IPS-15b (cell line): Measurements from ENCODE around the gene CTDSPL.

Experiments
- H3K27me3 ChIP-seq: one replicate; pipeline ENCODE4 v1.6.1; 2013; ENCODE audit warnings: low read length; ENCODE audit not compliant: control insufficient read depth, insufficient read depth
- H3K36me3 ChIP-seq: one replicate; pipeline ENCODE4 v1.6.1; 2013; ENCODE audit warnings: low read length; ENCODE audit not compliant: control insufficient read depth, insufficient read depth
- H3K4me1 ChIP-seq: one replicate; pipeline ENCODE4 v1.6.1; 2013; ENCODE audit warnings: mild to moderate bottlenecking, low read length; ENCODE audit not compliant: control insufficient read depth, insufficient read depth
- H3K4me3 ChIP-seq: one replicate; pipeline ENCODE4 v1.5.1; 2013; ENCODE audit warnings: low read depth, low read length
- H3K9ac ChIP-seq: one replicate; pipeline ENCODE4 v1.6.1; 2013; ENCODE audit warnings: low read depth, mild to moderate bottlenecking, low read length
- H3K9me3 ChIP-seq: one replicate; pipeline ENCODE4 v1.6.1; 2013; ENCODE audit warnings: mild to moderate bottlenecking, low read length; ENCODE audit not compliant: control insufficient read depth, insufficient read depth

The CTDSPL gene

GRCh38 chr3:37898424-37898823 lies 36.7 kb downstream of the CTDSPL start:
- H3K4me3 ChIP-seq, result no peak overlapping the region
- H3K9ac ChIP-seq, result no peak overlapping the region
- H3K4me1 ChIP-seq, result no peaks in the 10 kb centered on the region
- H3K9me3 ChIP-seq, result no peaks in the 10 kb centered on the region
- no peaks in the 10 kb centered on the region for H3K36me3 ChIP-seq
- no peaks in the 10 kb centered on the region for H3K27me3 ChIP-seq

- Histone ChIP-seq H3K36me3 (no peaks in the 10 kb centered on the region), H3K9me3 (no peaks in the 10 kb centered on the region), H3K4me3 (no peak overlapping the region), H3K27me3 (no peaks in the 10 kb centered on the region), H3K4me1 (no peaks in the 10 kb centered on the region), H3K9ac (no peak overlapping the region)
Observed at GRCh38 chr3:37899101-37899707, 37.5 kb downstream of the CTDSPL start.

GRCh38 chr3:37899711-37900306 lies 38.1 kb downstream of the CTDSPL start:
- H3K4me3 ChIP-seq, result no peak overlapping the region
- no peaks in the 10 kb centered on the region for H3K9me3 ChIP-seq
- no peak overlapping the region for H3K9ac ChIP-seq
- no peaks in the 10 kb centered on the region for H3K36me3 ChIP-seq
- H3K27me3 ChIP-seq, result no peaks in the 10 kb centered on the region
- H3K4me1 ChIP-seq, result peaks cover 3% of the 10 kb centered on the region

GRCh38 chr3:37901721-37902120 lies 40.0 kb downstream of the CTDSPL start:
- Histone ChIP-seq H3K27me3 (no peaks in the 10 kb centered on the region), H3K4me1 (peaks cover 8% of the 10 kb centered on the region), H3K9ac (no peak overlapping the region), H3K4me3 (no peak overlapping the region), H3K36me3 (no peaks in the 10 kb centered on the region), H3K9me3 (no peaks in the 10 kb centered on the region)

GRCh38 chr3:37902674-37903073 lies 41.0 kb downstream of the CTDSPL start:
- Histone ChIP-seq H3K27me3 (no peaks in the 10 kb centered on the region), H3K36me3 (no peaks in the 10 kb centered on the region), H3K9ac (no peak overlapping the region), H3K4me1 (peaks cover 8% of the 10 kb centered on the region), H3K9me3 (no peaks in the 10 kb centered on the region), H3K4me3 (no peak overlapping the region)

GRCh38 chr3:37903320-37903719 lies 41.6 kb downstream of the CTDSPL start:
- Histone ChIP-seq H3K9me3 (no peaks in the 10 kb centered on the region), H3K36me3 (no peaks in the 10 kb centered on the region), H3K4me1 (peaks cover 11% of the 10 kb centered on the region), H3K27me3 (no peaks in the 10 kb centered on the region), H3K4me3 (no peak overlapping the region), H3K9ac (no peak overlapping the region)

GRCh38 chr3:37903734-37904133 lies 42.1 kb downstream of the CTDSPL start:
- Histone ChIP-seq H3K9me3 (no peaks in the 10 kb centered on the region), H3K9ac (no peak overlapping the region), H3K4me1 (peaks cover 11% of the 10 kb centered on the region), H3K36me3 (no peaks in the 10 kb centered on the region), H3K4me3 (no peak overlapping the region), H3K27me3 (no peaks in the 10 kb centered on the region)

- H3K9ac ChIP-seq, result no peak overlapping the region
- no peaks in the 10 kb centered on the region for H3K27me3 ChIP-seq
- H3K36me3 ChIP-seq, result no peaks in the 10 kb centered on the region
- no peak overlapping the region for H3K4me3 ChIP-seq
- H3K9me3 ChIP-seq, result no peaks in the 10 kb centered on the region
- peaks cover 11% of the 10 kb centered on the region for H3K4me1 ChIP-seq
Observed at GRCh38 chr3:37904601-37905000, 42.9 kb downstream of the CTDSPL start.

- Histone ChIP-seq H3K9ac (no peak overlapping the region), H3K27me3 (no peaks in the 10 kb centered on the region), H3K4me3 (no peak overlapping the region), H3K4me1 (peaks cover 11% of the 10 kb centered on the region), H3K36me3 (no peaks in the 10 kb centered on the region), H3K9me3 (no peaks in the 10 kb centered on the region)
Observed at GRCh38 chr3:37905346-37905745, 43.7 kb downstream of the CTDSPL start.

- H3K9me3 ChIP-seq, result no peaks in the 10 kb centered on the region
- H3K27me3 ChIP-seq, result no peaks in the 10 kb centered on the region
- H3K4me3 ChIP-seq, result no peak overlapping the region
- H3K36me3 ChIP-seq, result no peaks in the 10 kb centered on the region
- peaks cover 11% of the 10 kb centered on the region for H3K4me1 ChIP-seq
- no peak overlapping the region for H3K9ac ChIP-seq
Observed at GRCh38 chr3:37905987-37906674, 44.5 kb downstream of the CTDSPL start.

- peaks cover 11% of the 10 kb centered on the region for H3K4me1 ChIP-seq
Observed at GRCh38 chr3:37906734-37907282, 45.1 kb downstream of the CTDSPL start.

GRCh38 chr3:37907371-37907770 lies 45.7 kb downstream of the CTDSPL start:
- Histone ChIP-seq H3K4me1 (peaks cover 11% of the 10 kb centered on the region), H3K9me3 (no peaks in the 10 kb centered on the region), H3K27me3 (no peaks in the 10 kb centered on the region), H3K9ac (no peak overlapping the region), H3K36me3 (no peaks in the 10 kb centered on the region), H3K4me3 (no peak overlapping the region)

More at GRCh38 chr3:37906734-37907282, 45.1 kb downstream of the CTDSPL start:
- Histone ChIP-seq H3K36me3 (no peaks in the 10 kb centered on the region), H3K9ac (no peak overlapping the region), H3K27me3 (no peaks in the 10 kb centered on the region), H3K9me3 (no peaks in the 10 kb centered on the region), H3K4me3 (no peak overlapping the region)
